HL-60 (cell line): ENCODE data around the gene EPN2.

ENCODE experiments used
- CTCF ChIP-seq: IDR thresholded peaks from one replicate; pipeline ENCODE4 v1.5.1; 2011; ENCODE audit warnings: low read length, control low read depth, inconsistent platforms; ENCODE audit not compliant: insufficient read depth
- GABPA ChIP-seq: IDR thresholded peaks from 2 replicates; pipeline ENCODE4 v1.6.1; 2012; ENCODE audit warnings: low read depth
- REST ChIP-seq: IDR thresholded peaks from 2 replicates; pipeline ENCODE4 v1.6.1; 2012; ENCODE audit warnings: low read depth; ENCODE audit not compliant: insufficient replicate concordance

- TF ChIP-seq REST (no peak), GABPA (no peak), CTCF (no peak)
Observed at GRCh38 chr17:19341641-19342610, 104.8 kb downstream of the EPN2 start.
